OCI-LY7 (cell line): ENCODE data around the gene TAF10.

Source experiments
- EZH2phosphoT487 ChIP-seq: fragments of 200-600 bp; sonication (generic); IDR thresholded peaks from 2 replicates; pipeline ENCODE4 v1.6.1; 2018; ENCODE audit warnings: low read depth, borderline replicate concordance, mild to moderate bottlenecking, mixed run types, antibody characterized with exemption, low read length, moderate library complexity, mixed read lengths
- TF ChIP-seq, protein P1 (sequence below): fragments of 200-600 bp; sonication (generic); conservative IDR thresholded peaks from 2 replicates; pipeline ENCODE4 v1.5.1; 2014; ENCODE audit warnings: mild to moderate bottlenecking, antibody characterized with exemption, low read length, moderate library complexity, mixed read lengths

DNA sequence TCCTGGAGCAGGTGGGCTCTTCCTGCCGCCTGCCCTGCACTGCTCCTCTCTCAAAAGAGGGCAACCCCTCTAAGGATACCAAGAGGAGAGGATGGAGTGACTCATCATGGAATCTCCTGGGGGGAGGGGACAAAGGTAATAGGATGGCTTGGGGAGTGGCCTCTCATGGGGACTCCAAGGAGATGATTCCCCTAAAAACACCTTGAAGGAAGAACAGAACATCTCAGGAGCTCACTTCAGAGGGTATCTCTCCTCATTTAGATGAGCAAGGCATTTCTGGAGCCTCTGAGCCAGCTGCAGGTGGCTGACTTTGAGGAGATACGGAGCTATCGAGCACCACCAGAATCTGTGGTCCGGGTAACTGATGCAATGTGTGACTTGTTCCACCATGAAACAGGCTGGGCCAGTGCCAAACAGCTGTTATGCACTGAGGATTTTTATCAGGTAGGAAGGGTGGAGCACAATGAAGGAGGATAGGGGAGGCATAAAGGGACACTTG, 48.8 kb downstream of the TAF10 start:
- TF ChIP-seq, protein P1, sequence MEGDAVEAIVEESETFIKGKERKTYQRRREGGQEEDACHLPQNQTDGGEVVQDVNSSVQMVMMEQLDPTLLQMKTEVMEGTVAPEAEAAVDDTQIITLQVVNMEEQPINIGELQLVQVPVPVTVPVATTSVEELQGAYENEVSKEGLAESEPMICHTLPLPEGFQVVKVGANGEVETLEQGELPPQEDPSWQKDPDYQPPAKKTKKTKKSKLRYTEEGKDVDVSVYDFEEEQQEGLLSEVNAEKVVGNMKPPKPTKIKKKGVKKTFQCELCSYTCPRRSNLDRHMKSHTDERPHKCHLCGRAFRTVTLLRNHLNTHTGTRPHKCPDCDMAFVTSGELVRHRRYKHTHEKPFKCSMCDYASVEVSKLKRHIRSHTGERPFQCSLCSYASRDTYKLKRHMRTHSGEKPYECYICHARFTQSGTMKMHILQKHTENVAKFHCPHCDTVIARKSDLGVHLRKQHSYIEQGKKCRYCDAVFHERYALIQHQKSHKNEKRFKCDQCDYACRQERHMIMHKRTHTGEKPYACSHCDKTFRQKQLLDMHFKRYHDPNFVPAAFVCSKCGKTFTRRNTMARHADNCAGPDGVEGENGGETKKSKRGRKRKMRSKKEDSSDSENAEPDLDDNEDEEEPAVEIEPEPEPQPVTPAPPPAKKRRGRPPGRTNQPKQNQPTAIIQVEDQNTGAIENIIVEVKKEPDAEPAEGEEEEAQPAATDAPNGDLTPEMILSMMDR = no peak
- TF ChIP-seq EZH2phosphoT487 = no peak
